Esophagus squamous epithelium (tissue), 5 donors: ENCODE data around the gene RHOV. TPM values are rescaled to one million over a fixed set of nuclear protein-coding genes. Genes with fewer than 3 reads are reported as not detected.

Source experiments
- DNase-seq: peaks from one replicate; lab custom pipeline; 2025; lab: John Stamatoyannopoulos, UW
- H3K27ac ChIP-seq, 4 donors: fragments of 200-600 bp; sonication (generic); one replicate each; pipeline ENCODE4 v1.5.1; 2016 to 2019; ENCODE audit warnings: mild to moderate bottlenecking in 1 of 4
- H3K27me3 ChIP-seq, 4 donors: fragments of 200-600 bp; sonication (generic); 1 replicate in 3 of 4; 2 replicates in 1 of 4; pipeline versions ENCODE4 v1.5.1 to v1.6.0; 2017 to 2021; ENCODE audit warnings: antibody characterized with exemption in 1 of 4
- H3K36me3 ChIP-seq, 3 donors: fragments of 200-600 bp; sonication (generic); one replicate each; pipeline ENCODE4 v1.5.1; 2016 to 2019
- H3K4me1 ChIP-seq, 3 donors: fragments of 200-600 bp; sonication (generic); one replicate each; pipeline ENCODE4 v1.5.1; 2017 to 2019
- H3K4me3 ChIP-seq, 4 donors: fragments of 200-600 bp; sonication (generic); 1 replicate in 3 of 4; 2 replicates in 1 of 4; pipeline ENCODE4 v1.5.1; 2016 to 2019; ENCODE audit warnings: mild to moderate bottlenecking in 2 of 4, moderate library complexity in 1 of 4
- H3K9me3 ChIP-seq, 3 donors: fragments of 200-600 bp; sonication (generic); one replicate each; pipeline ENCODE4 v1.5.1; 2016 to 2019
- CTCF ChIP-seq, 6 experiments: fragments of 450-650 bp in 4 of 6; fragments of 200-600 bp in 2 of 6; sonication (generic) in 2 of 6; IDR thresholded peaks; one replicate each; pipeline ENCODE4 v1.5.1; 2016 to 2019; ENCODE audit warnings: antibody characterized with exemption in 6 of 6, mild to moderate bottlenecking in 4 of 6, moderate library complexity in 4 of 6
- POLR2A ChIP-seq, 4 donors: fragments of 450-650 bp; IDR thresholded peaks; one replicate each; pipeline ENCODE4 v1.6.1; 2017; ENCODE audit warnings: antibody characterized with exemption in 4 of 4, mild to moderate bottlenecking in 4 of 4, moderate library complexity in 3 of 4
- WGBS, 2 donors: methylation state at CpG; one replicate each; pipeline ENCODE4 v1.1.5; 2018; 5-methylcytosine and 5-hydroxymethylcytosine counted together
- intact Hi-C: fragments of 100-400 bp; cut with DNase I; formaldehyde crosslinking; loops from one replicate; pipeline ENCODE4 v1.15.0; 2022
- total RNA-seq, 4 donors: library from RNA; depleted of rRNA; stranded (reverse); fragments of >200 nt; gene quantifications; one replicate each; pipeline ENCODE4 v1.1.0, GENCODE V29; 2016
- donor health status: DM: yes; HTN: yes; CAD: no.

RHOV gene
- total RNA-seq, 4 donors from 2014 or later, result 94.0 to 146 (median 123) TPM

- H3K4me1 ChIP-seq, result peaks cover 23 to 67% (median 31%) of the 10 kb centered on the region in 3 donors
- H3K27ac ChIP-seq, result no peak overlapping the region
- H3K36me3 ChIP-seq, result peaks cover 28 to 80% (median 36%) of the 10 kb centered on the region in 3 donors
- H3K27me3 ChIP-seq, result no peaks in the 10 kb centered on the region
- intact Hi-C loops, result loop anchor here (5.0 kb wide), 2 partner anchors 43 to 283 kb away; no protein-coding TSS in a partner anchor
- TF ChIP-seq POLR2A (IDR thresholded peaks at IDR 0.05), result no peak
- no peak for TF ChIP-seq CTCF (IDR thresholded peaks at IDR 0.05)
- WGBS, 2 donors, result 94% methylated on average over 7 to 14 of the region's 33 CpGs
- no peak for DNase-seq
- no peaks in the 10 kb centered on the region for H3K9me3 ChIP-seq
- no peak overlapping the region for H3K4me3 ChIP-seq
Observed at GRCh38 chr15:40899536-40900207, 25.6 kb upstream of the RHOV start.

DNA sequence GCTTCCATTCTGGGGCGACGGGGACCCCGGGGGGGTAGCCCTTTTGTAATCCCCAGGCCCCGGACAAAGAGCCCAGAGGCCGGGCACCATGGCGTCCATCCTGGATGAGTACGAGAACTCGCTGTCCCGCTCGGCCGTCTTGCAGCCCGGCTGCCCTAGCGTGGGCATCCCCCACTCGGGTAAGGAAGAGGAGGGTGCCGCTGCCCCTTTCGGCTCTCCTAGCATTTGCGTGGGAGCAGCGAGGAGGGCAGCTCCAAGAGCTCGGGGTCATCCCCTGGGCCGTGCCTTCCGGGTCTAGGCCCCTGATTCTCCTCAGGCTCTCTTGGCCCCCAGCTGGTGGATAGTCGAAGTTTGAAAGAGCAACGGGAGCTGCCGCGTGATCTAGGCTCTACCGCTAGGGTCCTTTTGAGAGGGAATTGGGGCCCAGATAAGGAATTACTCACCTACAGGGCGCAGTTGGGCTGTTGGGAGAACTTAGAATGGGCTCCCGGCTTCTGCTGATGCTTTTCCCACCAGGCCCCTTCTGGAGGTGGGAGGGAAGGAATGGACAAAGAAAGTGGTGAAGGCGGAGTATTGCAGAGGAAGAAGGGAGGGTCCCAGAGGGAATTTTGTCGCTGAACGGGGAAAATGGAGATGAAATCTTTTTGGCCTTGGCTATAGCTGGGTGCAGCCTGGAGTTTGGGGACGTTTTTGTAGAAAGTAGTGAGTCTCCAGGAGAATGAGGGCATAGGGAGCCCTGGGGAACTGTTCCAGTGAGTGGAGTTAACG is 20.8 kb upstream of the RHOV start:
- DNase-seq, result no peak
- intact Hi-C loops, result loop anchor here (5.0 kb wide), 1 partner anchor 38 kb away; no protein-coding TSS in a partner anchor

DNA sequence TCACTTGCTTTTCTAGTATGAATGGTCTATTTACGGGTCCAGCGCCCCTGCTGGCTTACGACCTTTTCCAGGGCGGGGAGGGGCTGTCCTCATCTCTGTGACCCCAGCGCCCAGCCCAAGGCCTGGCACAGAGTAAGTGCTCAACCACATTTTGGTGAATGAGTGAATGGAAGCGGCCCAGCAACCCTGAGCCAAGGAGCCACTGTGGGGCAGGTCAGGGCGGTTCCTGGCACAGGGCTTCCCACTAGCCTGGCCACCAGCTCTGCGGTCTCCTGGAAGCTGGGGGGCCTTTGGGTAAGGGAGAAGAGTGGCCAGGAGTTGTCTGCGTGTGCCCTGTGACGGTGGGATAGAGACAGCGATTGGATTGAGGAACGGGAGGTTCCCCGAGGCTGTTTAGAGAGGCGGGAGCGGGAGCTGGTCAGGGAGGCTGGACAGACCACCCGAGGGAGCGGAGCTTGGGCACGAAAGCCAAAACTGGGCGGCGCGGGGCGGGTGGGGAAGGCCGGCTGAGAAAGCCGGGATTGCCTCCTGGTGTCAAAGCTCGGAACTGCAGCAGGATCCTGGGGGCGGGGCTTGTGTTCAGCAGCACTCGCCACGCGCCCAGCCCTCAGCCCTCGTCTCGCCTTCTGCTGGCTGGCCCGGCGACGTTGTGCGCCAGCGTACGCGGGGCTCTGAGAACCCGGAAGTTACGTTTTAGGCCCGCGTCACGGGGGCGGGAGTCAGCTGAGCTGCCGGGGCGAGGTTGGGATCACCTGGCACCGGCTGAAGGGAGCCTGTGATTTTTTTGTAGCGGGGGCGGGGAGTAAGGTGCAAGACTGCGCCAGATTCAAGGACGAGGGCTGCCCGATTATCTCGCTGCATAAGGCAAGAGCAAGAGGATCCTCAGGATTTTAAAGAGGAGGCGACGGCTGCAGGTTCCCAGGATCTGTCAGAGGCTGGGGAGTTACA is 20.0 kb upstream of the RHOV start, which contains the start of gene VPS18:
TSS of gene VPS18 (plus strand) at position 718 of the 948 bp plus-strand sequence. CDS start 319 bp downstream, outside the sequence.
- intact Hi-C loops, result loop anchor here (5.0 kb wide), 1 partner anchor 37 kb away; no protein-coding TSS in a partner anchor
- Histone ChIP-seq H3K36me3 (peaks cover 3 to 32% (median 7%) of the 10 kb centered on the region in 3 donors), H3K27ac (peak within 1 kb of the TSS; percentile 91 to 96 (median 94)), H3K27me3 (no peaks in the 10 kb centered on the region), H3K4me3 (peak within 1 kb of the TSS; percentile 72 to 85 (median 79)), H3K4me1 (peaks cover 19 to 52% (median 25%) of the 10 kb centered on the region in 3 donors), H3K9me3 (no peaks in the 10 kb centered on the region)
- DNase-seq, result peak; percentile 83
- peak in 3 of 4 donors; percentile 63 to 86 (median 83) for TF ChIP-seq POLR2A (IDR thresholded peaks at IDR 0.05)
- peak; percentile 94 to 100 (median 99) for TF ChIP-seq CTCF (IDR thresholded peaks at IDR 0.05)
- 1 to 3% methylated on average over 16 to 19 of the region's 55 CpGs for WGBS, 2 donors

More for the DNA sequence above, 20.8 kb upstream of the RHOV start:
- TF ChIP-seq CTCF (IDR thresholded peaks at IDR 0.05) (peak in 5 of 6 experiments; percentile 35 to 78 (median 59)), POLR2A (IDR thresholded peaks at IDR 0.05) (peak in 1 of 4 donors; percentile 3)
- WGBS, 2 donors, result 9 to 10% methylated on average over 5 to 6 of the region's 33 CpGs
- H3K4me1 ChIP-seq, result peaks cover 19 to 52% (median 25%) of the 10 kb centered on the region in 3 donors
- H3K36me3 ChIP-seq, result peaks cover 10 to 41% (median 15%) of the 10 kb centered on the region in 3 donors
- peak overlapping the region; percentile 72 to 85 (median 79) for H3K4me3 ChIP-seq
- H3K9me3 ChIP-seq, result no peaks in the 10 kb centered on the region
- no peaks in the 10 kb centered on the region for H3K27me3 ChIP-seq
- H3K27ac ChIP-seq, result peak overlapping the region; percentile 91 to 96 (median 94)

GRCh38 chr15:40893019-40893670 is 19.1 kb upstream of the RHOV start:
- Histone ChIP-seq H3K9me3 (no peaks in the 10 kb centered on the region), H3K27me3 (no peaks in the 10 kb centered on the region), H3K27ac (peak overlapping the region; percentile 91 to 96 (median 94)), H3K4me1 (peaks cover 19 to 52% (median 25%) of the 10 kb centered on the region in 3 donors), H3K4me3 (peak overlapping the region in 1 of 4 donors; percentile 74), H3K36me3 (peaks cover 0 to 24% (median 0%) of the 10 kb centered on the region in 3 donors)
- WGBS, 2 donors, result 51 to 70% methylated on average over 12 to 15 of the region's 22 CpGs
- TF ChIP-seq CTCF (IDR thresholded peaks at IDR 0.05) (no peak), POLR2A (IDR thresholded peaks at IDR 0.05) (no peak)
- intact Hi-C loops, result loop anchor here (5.0 kb wide), 1 partner anchor 36 kb away; no protein-coding TSS in a partner anchor
- DNase-seq, result no peak
